HepG2 (cell line): Measurements from ENCODE around the gene DENND2A. TPM values are rescaled to one million over a fixed set of nuclear protein-coding genes. Genes with fewer than 3 reads are reported as not detected.
A peak's percentile ranks its signal among the peaks of the same experiment; 100 is the strongest.

Experiments used
- AGO2 ChIP-seq: fragments of 200-400 bp; formaldehyde crosslinking; optimal IDR thresholded peaks from 2 replicates; pipeline ENCODE3; 2017; ENCODE audit warnings: mild to moderate bottlenecking, low read depth, low read length, moderate library complexity
- ELF3 ChIP-seq: IDR thresholded peaks from 2 replicates; pipeline ENCODE4 v1.6.1; 2016; ENCODE audit warnings: missing genetic modification reagents, missing compliant biosample characterization
- FOXK1 ChIP-seq: sonication (generic); formaldehyde crosslinking; IDR thresholded peaks from 2 replicates; pipeline ENCODE4 v1.4.0; 2020; ENCODE audit warnings: low read depth, missing genetic modification reagents, borderline replicate concordance
- IKZF1 ChIP-seq: fragments of 450-650 bp; IDR thresholded peaks from 2 replicates; pipeline ENCODE4 v1.7.1; 2016
- MZF1 ChIP-seq: sonication (generic); formaldehyde crosslinking; IDR thresholded peaks from 2 replicates; pipeline ENCODE4 v1.8.1; 2023; ENCODE audit warnings: mild to moderate bottlenecking, missing genetic modification reagents, borderline replicate concordance
- NFKB2 ChIP-seq: sonication (generic); formaldehyde crosslinking; IDR thresholded peaks from 2 replicates; pipeline ENCODE4 v1.4.0; 2020; ENCODE audit warnings: missing genetic modification reagents, borderline replicate concordance
- NONO ChIP-seq, 2 experiments: fragments of 450-650 bp in 1 of 2; sonication (generic) in 1 of 2; formaldehyde crosslinking in 1 of 2; IDR thresholded peaks in 1 of 2; conservative IDR thresholded peaks in 1 of 2; 2 replicates each; pipeline versions ENCODE4 v1.6.1 to v1.8.0; 2017 to 2022; ENCODE audit warnings: mild to moderate bottlenecking in 1 of 2, missing genetic modification reagents in 1 of 2, moderate library complexity in 1 of 2
- POLR2AphosphoS5 ChIP-seq: IDR thresholded peaks from 2 replicates; pipeline ENCODE4 v1.6.1; 2012; ENCODE audit warnings: low read depth, low read length
- RNF2 ChIP-seq: fragments of 450-650 bp; conservative IDR thresholded peaks from 2 replicates; pipeline ENCODE4 v1.6.1; 2016; ENCODE audit warnings: low read depth
- RXRA ChIP-seq: sonication (generic); formaldehyde crosslinking; IDR thresholded peaks from 2 replicates; pipeline ENCODE4 v1.5.1; 2020; ENCODE audit warnings: missing genetic modification reagents
- XBP1 ChIP-seq: sonication (generic); formaldehyde crosslinking; IDR thresholded peaks from 2 replicates; pipeline ENCODE4 v1.5.0; 2020; ENCODE audit warnings: missing genetic modification reagents
- ZBTB8A ChIP-seq: sonication (generic); formaldehyde crosslinking; IDR thresholded peaks from 2 replicates; pipeline ENCODE4 v1.4.0; 2020; ENCODE audit warnings: mild to moderate bottlenecking, low read depth, missing genetic modification reagents, borderline replicate concordance
- ZFP1 ChIP-seq: IDR thresholded peaks from 2 replicates; pipeline ENCODE4 v1.6.1; 2016
- ZFP36L1 ChIP-seq: sonication (generic); formaldehyde crosslinking; IDR thresholded peaks from 2 replicates; pipeline ENCODE4 v1.8.0; 2022; ENCODE audit warnings: mild to moderate bottlenecking, missing genetic modification reagents, moderate library complexity
- ZFP36L2 ChIP-seq: sonication (generic); formaldehyde crosslinking; IDR thresholded peaks from 2 replicates; pipeline ENCODE4 v1.4.0; 2020; ENCODE audit warnings: missing genetic modification reagents
- ZNF12 ChIP-seq: sonication (generic); formaldehyde crosslinking; IDR thresholded peaks from 2 replicates; pipeline ENCODE4 v1.5.0; 2020; ENCODE audit warnings: missing genetic modification reagents
- ZNF30 ChIP-seq: sonication (generic); formaldehyde crosslinking; IDR thresholded peaks from 2 replicates; pipeline ENCODE4 v1.5.0; 2020; ENCODE audit warnings: mild to moderate bottlenecking, missing genetic modification reagents
- ZNF431 ChIP-seq: sonication (generic); formaldehyde crosslinking; IDR thresholded peaks from 2 replicates; pipeline ENCODE4 v1.9.0; 2022; ENCODE audit warnings: missing genetic modification reagents, low read depth, mild to moderate bottlenecking, borderline replicate concordance
- ZNF557 ChIP-seq: sonication (generic); formaldehyde crosslinking; IDR thresholded peaks from 2 replicates; pipeline ENCODE4 v1.4.0; 2020; ENCODE audit warnings: missing genetic modification reagents
- ZNF746 ChIP-seq: sonication (generic); formaldehyde crosslinking; IDR thresholded peaks from 2 replicates; pipeline ENCODE4 v1.8.0; 2022; ENCODE audit warnings: mild to moderate bottlenecking, missing genetic modification reagents
- ZNF776 ChIP-seq: sonication (generic); formaldehyde crosslinking; IDR thresholded peaks from 2 replicates; pipeline ENCODE4 v1.4.0; 2020; ENCODE audit warnings: mild to moderate bottlenecking, missing genetic modification reagents
- ZNF841 ChIP-seq: sonication (generic); formaldehyde crosslinking; IDR thresholded peaks from 2 replicates; pipeline ENCODE4 v1.8.1; 2023; ENCODE audit warnings: missing genetic modification reagents, borderline replicate concordance
- polyA plus RNA-seq, 8 experiments: library from polyadenylated mRNA; depleted of rRNA in 3 of 8; stranded (reverse) in 7 of 8; unstranded in 1 of 8; fragments of >200 nt; fragmentation: Illumina TruSeq in 4 of 8; extraction: Trizol in 4 of 8; gene quantifications; 2 replicates each; pipeline versions ENCODE4 v1.2.1 to v1.2.3, GENCODE V29; 2011 to 2016; ENCODE audit warnings: low read depth in 4 of 8, missing spikeins in 1 of 8, mixed read lengths in 1 of 8; ENCODE audit not compliant: insufficient read depth in 1 of 8
- total RNA-seq, 5 experiments: library from RNA; depleted of rRNA; stranded (reverse); fragments of >200 nt; fragmentation: Illumina TruSeq; extraction: Trizol; gene quantifications; 2 replicates each; pipeline ENCODE4 v1.2.3, GENCODE V29; 2016; ENCODE audit warnings: low read depth in 1 of 5
- TF ChIP-seq, protein P1 (sequence below): sonication (generic); formaldehyde crosslinking; conservative IDR thresholded peaks from 2 replicates; pipeline ENCODE4 v1.8.0; 2022; ENCODE audit warnings: low read depth, missing genetic modification reagents
- TF ChIP-seq, protein P2 (sequence below): sonication (generic); formaldehyde crosslinking; IDR thresholded peaks from 2 replicates; pipeline ENCODE4 v1.5.0; 2020; ENCODE audit warnings: mild to moderate bottlenecking, missing genetic modification reagents
- TF ChIP-seq, protein P3 (sequence below): IDR thresholded peaks from 2 replicates; pipeline ENCODE4 v1.6.1; 2016; ENCODE audit warnings: missing compliant biosample characterization, missing genetic modification reagents, borderline replicate concordance
- TF ChIP-seq, protein P4 (sequence below): sonication (generic); formaldehyde crosslinking; IDR thresholded peaks from 2 replicates; pipeline ENCODE4 v1.5.1; 2020; ENCODE audit warnings: missing genetic modification reagents, mild to moderate bottlenecking, borderline replicate concordance

DENND2A gene
- total and polyA plus RNA-seq, 2 of the 13 experiments (the other 11 are each of a cell fraction or from before 2014, with no cell fraction given) = not detected

DNA sequence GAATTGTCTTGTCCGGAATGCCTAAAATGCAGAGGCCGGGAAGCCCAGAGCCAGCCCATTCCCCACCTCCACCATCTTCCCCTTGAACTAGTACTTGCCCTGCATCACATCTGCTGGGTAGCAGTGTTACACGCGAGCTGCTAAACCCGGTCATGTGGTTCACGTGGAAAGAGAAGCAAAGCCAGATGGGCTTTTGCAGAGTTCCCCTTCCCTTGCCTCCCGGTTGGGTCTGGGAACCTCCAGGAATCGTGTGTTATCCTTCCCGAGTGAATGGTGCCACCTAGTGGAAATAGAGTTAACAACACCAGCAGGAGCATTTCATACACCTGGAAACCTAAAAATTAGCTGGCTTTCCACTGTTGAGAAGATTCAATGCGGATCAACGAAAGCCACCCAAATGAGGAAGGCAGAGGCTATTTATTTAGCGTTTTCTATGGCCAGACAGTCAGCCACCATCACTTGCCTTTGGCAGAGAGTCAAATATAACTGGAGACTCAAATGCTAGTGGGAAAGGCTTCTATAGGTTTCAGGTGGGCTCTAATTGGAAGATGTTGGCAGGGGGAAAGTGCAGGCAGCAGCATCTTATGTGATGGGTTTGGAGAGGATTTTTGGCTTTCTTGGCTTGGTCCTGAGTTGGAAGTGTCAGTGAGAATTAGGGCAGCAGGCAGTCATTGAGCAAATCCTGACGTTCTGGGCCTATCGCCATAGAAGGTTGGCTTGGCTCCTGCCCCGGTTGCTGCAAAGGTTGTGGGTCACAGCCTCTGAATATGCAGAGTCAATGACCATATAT lies 12.9 kb upstream of the DENND2A start (continued):
- TF ChIP-seq ELF3 (CRISPR knock-in tag) = no peak
- TF ChIP-seq RXRA (CRISPR knock-in tag) = no peak
- TF ChIP-seq ZNF841 (CRISPR knock-in tag) = no peak
- TF ChIP-seq NONO (IDR thresholded peaks at IDR 0.05) = no peak
- no peak for TF ChIP-seq NONO (CRISPR knock-in tag; conservative IDR thresholded peaks at IDR 0.05)
- TF ChIP-seq ZFP1 (CRISPR knock-in tag) = no peak
- TF ChIP-seq, protein P1, sequence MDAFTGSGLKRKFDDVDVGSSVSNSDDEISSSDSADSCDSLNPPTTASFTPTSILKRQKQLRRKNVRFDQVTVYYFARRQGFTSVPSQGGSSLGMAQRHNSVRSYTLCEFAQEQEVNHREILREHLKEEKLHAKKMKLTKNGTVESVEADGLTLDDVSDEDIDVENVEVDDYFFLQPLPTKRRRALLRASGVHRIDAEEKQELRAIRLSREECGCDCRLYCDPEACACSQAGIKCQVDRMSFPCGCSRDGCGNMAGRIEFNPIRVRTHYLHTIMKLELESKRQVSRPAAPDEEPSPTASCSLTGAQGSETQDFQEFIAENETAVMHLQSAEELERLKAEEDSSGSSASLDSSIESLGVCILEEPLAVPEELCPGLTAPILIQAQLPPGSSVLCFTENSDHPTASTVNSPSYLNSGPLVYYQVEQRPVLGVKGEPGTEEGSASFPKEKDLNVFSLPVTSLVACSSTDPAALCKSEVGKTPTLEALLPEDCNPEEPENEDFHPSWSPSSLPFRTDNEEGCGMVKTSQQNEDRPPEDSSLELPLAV (CRISPR knock-in tag) = no peak
- TF ChIP-seq ZFP36L1 = no peak
- no peak for TF ChIP-seq ZNF557 (CRISPR knock-in tag)
- TF ChIP-seq ZNF12 (CRISPR knock-in tag) = no peak
- TF ChIP-seq ZNF776 (CRISPR knock-in tag) = no peak
- no peak for TF ChIP-seq POLR2AphosphoS5
- TF ChIP-seq, protein P2, sequence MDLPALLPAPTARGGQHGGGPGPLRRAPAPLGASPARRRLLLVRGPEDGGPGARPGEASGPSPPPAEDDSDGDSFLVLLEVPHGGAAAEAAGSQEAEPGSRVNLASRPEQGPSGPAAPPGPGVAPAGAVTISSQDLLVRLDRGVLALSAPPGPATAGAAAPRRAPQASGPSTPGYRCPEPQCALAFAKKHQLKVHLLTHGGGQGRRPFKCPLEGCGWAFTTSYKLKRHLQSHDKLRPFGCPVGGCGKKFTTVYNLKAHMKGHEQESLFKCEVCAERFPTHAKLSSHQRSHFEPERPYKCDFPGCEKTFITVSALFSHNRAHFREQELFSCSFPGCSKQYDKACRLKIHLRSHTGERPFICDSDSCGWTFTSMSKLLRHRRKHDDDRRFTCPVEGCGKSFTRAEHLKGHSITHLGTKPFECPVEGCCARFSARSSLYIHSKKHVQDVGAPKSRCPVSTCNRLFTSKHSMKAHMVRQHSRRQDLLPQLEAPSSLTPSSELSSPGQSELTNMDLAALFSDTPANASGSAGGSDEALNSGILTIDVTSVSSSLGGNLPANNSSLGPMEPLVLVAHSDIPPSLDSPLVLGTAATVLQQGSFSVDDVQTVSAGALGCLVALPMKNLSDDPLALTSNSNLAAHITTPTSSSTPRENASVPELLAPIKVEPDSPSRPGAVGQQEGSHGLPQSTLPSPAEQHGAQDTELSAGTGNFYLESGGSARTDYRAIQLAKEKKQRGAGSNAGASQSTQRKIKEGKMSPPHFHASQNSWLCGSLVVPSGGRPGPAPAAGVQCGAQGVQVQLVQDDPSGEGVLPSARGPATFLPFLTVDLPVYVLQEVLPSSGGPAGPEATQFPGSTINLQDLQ (CRISPR knock-in tag) = no peak
- TF ChIP-seq XBP1 (CRISPR knock-in tag) = no peak
- TF ChIP-seq, protein P3, sequence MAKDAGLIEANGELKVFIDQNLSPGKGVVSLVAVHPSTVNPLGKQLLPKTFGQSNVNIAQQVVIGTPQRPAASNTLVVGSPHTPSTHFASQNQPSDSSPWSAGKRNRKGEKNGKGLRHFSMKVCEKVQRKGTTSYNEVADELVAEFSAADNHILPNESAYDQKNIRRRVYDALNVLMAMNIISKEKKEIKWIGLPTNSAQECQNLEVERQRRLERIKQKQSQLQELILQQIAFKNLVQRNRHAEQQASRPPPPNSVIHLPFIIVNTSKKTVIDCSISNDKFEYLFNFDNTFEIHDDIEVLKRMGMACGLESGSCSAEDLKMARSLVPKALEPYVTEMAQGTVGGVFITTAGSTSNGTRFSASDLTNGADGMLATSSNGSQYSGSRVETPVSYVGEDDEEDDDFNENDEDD = no peak
- TF ChIP-seq MZF1 (CRISPR knock-in tag) = no peak
- no peak for TF ChIP-seq ZNF746
- TF ChIP-seq ZFP36L2 (CRISPR knock-in tag) = no peak
- no peak for TF ChIP-seq IKZF1
- no peak for TF ChIP-seq NFKB2 (CRISPR knock-in tag)
- peak; percentile 67; the same call in 1 of the 2 replicates for TF ChIP-seq RNF2
- TF ChIP-seq ZNF30 = no peak
- no peak for TF ChIP-seq AGO2
- TF ChIP-seq FOXK1 (CRISPR knock-in tag) = no peak
- TF ChIP-seq ZNF431 (CRISPR knock-in tag) = no peak
- TF ChIP-seq, protein P4, sequence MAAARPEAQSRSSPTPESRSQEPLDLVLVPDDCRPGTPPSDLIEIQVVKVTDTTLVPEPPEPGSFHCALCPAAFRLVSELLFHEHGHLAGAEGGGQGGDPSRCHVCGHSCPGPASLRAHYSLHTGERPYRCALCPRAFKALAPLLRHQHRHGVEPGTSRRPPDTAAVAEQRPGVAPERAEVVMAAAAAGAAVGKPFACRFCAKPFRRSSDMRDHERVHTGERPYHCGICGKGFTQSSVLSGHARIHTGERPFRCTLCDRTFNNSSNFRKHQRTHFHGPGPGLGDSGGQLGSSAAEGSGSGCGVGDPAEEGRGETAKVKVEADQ = no peak
- no peak for TF ChIP-seq ZBTB8A
